SK-N-SH treated with all-trans-retinoic acid at 6 μM for 48 hours (cell line): ENCODE data around the gene MSI1.

Source experiments
- ATAC-seq: fragments of 200-7000 bp; cut with Tn5 transposase; 3 replicates; pipeline ENCODE4 v1.9.1; 2020; ENCODE audit warnings: mild to moderate bottlenecking, moderate library complexity
- ARNTL ChIP-seq: fragments of 450-650 bp; formaldehyde crosslinking; IDR thresholded peaks from 2 replicates; pipeline ENCODE4 v1.5.0; 2020; ENCODE audit warnings: low read depth, mild to moderate bottlenecking, moderate library complexity, borderline replicate concordance
- BACH2 ChIP-seq: fragments of 250-450 bp; sonication (Bioruptor Pico); IDR thresholded peaks from 2 replicates; pipeline ENCODE4 v1.9.0; 2021; ENCODE audit warnings: mild to moderate bottlenecking, borderline replicate concordance
- CSDC2 ChIP-seq: fragments of 250-450 bp; sonication (Bioruptor Pico); IDR thresholded peaks from 2 replicates; pipeline ENCODE4 v1.5.0; 2020; ENCODE audit warnings: mild to moderate bottlenecking, moderate library complexity
- CSRNP3 ChIP-seq: fragments of 250-450 bp; sonication (Bioruptor Pico); IDR thresholded peaks from 2 replicates; pipeline ENCODE4 v1.5.1; 2021; ENCODE audit warnings: mild to moderate bottlenecking, moderate library complexity
- ESRRG ChIP-seq: fragments of 250-450 bp; sonication (Bioruptor Pico); IDR thresholded peaks from 2 replicates; pipeline ENCODE4 v1.6.1; 2021; ENCODE audit warnings: mild to moderate bottlenecking
- GLIS3 ChIP-seq: fragments of 250-450 bp; sonication (Bioruptor Pico); IDR thresholded peaks from 2 replicates; pipeline ENCODE4 v1.5.0; 2020; ENCODE audit warnings: mild to moderate bottlenecking, moderate library complexity
- ISL1 ChIP-seq: fragments of 250-450 bp; sonication (Bioruptor Pico); IDR thresholded peaks from 2 replicates; pipeline ENCODE4 v2.1.2; 2022; ENCODE audit warnings: mild to moderate bottlenecking, moderate library complexity
- OSR1 ChIP-seq: fragments of 250-450 bp; sonication (Bioruptor Pico); IDR thresholded peaks from 2 replicates; pipeline ENCODE4 v1.8.0; 2022; ENCODE audit warnings: moderate library complexity, mild to moderate bottlenecking, inconsistent platforms
- PATZ1 ChIP-seq: fragments of 250-450 bp; sonication (Bioruptor Pico); IDR thresholded peaks from 2 replicates; pipeline ENCODE4 v1.8.0; 2020; ENCODE audit warnings: mild to moderate bottlenecking, moderate library complexity, borderline replicate concordance
- PPARA ChIP-seq: fragments of 250-450 bp; sonication (Bioruptor Pico); IDR thresholded peaks from 2 replicates; pipeline ENCODE4 v1.5.0; 2020; ENCODE audit warnings: mild to moderate bottlenecking, borderline replicate concordance
- RARB ChIP-seq: fragments of 250-450 bp; sonication (Bioruptor Pico); IDR thresholded peaks from 2 replicates; pipeline ENCODE4 v1.8.0; 2021; ENCODE audit warnings: mild to moderate bottlenecking, moderate library complexity
- SNAI2 ChIP-seq: fragments of 250-450 bp; sonication (Bioruptor Pico); IDR thresholded peaks from 2 replicates; pipeline ENCODE4 v1.5.0; 2020; ENCODE audit warnings: mild to moderate bottlenecking, moderate library complexity
- TCF4 ChIP-seq: fragments of 250-450 bp; sonication (Bioruptor Pico); IDR thresholded peaks from 2 replicates; pipeline ENCODE4 v1.8.0; 2021; ENCODE audit warnings: mild to moderate bottlenecking, moderate library complexity, borderline replicate concordance
- TOX ChIP-seq: fragments of 250-450 bp; sonication (Bioruptor Pico); IDR thresholded peaks from 2 replicates; pipeline ENCODE4 v1.8.0; 2021; ENCODE audit warnings: mild to moderate bottlenecking, moderate library complexity, borderline replicate concordance
- ZFP3 ChIP-seq: fragments of 250-450 bp; sonication (Bioruptor Pico); IDR thresholded peaks from 2 replicates; pipeline ENCODE4 v1.5.0; 2020; ENCODE audit warnings: mild to moderate bottlenecking, moderate library complexity
- ZFP30 ChIP-seq: fragments of 450-650 bp; formaldehyde crosslinking; IDR thresholded peaks from 2 replicates; pipeline ENCODE4 v1.5.0; 2022; ENCODE audit warnings: mild to moderate bottlenecking, moderate library complexity
- ZNF565 ChIP-seq: fragments of 450-650 bp; formaldehyde crosslinking; conservative IDR thresholded peaks from 2 replicates; pipeline ENCODE4 v1.5.0; 2020; ENCODE audit warnings: low read depth, mild to moderate bottlenecking, moderate library complexity
- ZNF70 ChIP-seq: fragments of 450-650 bp; formaldehyde crosslinking; IDR thresholded peaks from 2 replicates; pipeline ENCODE4 v1.5.0; 2020; ENCODE audit warnings: mild to moderate bottlenecking, moderate library complexity
- ZNF8 ChIP-seq: fragments of 450-650 bp; formaldehyde crosslinking; IDR thresholded peaks from 2 replicates; pipeline ENCODE4 v1.5.0; 2020; ENCODE audit warnings: mild to moderate bottlenecking, moderate library complexity
- TF ChIP-seq, protein P1 (sequence below): fragments of 250-450 bp; sonication (Bioruptor Pico); IDR thresholded peaks from 2 replicates; pipeline ENCODE4 v1.5.0; 2020; ENCODE audit warnings: mild to moderate bottlenecking, moderate library complexity
- TF ChIP-seq, protein P2 (sequence below): fragments of 250-450 bp; sonication (Bioruptor Pico); IDR thresholded peaks from 2 replicates; pipeline ENCODE4 v1.5.1; 2020; ENCODE audit warnings: low read depth, mild to moderate bottlenecking, moderate library complexity
- TF ChIP-seq, protein P3 (sequence below): fragments of 250-450 bp; sonication (Bioruptor Pico); IDR thresholded peaks from 2 replicates; pipeline ENCODE4 v1.8.0; 2021; ENCODE audit warnings: low read depth, mild to moderate bottlenecking, moderate library complexity, borderline replicate concordance

MSI1 gene

GRCh38 chr12:120317224-120318105 is 51.5 kb downstream of the MSI1 start:
- ATAC-seq = peak; percentile 99

DNA sequence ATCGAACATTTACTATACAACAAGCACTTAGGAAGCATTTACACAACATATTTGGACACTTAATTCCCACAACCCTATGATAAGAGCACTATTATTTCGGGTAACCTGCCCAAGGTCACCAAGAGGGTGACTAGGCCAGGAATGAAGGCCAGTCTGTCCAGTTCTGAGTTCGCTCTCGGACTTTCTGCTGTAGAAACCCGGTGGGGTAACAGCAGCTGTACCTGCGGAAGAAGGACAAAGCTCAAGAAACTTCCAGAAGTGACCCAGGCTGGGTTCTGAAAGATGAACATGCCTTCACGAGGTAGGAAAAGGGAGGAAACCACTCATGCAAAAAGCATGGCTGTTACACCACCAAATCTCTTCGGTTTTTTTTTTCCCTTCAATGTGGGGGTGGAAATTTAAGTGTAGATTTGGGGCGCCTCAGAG is 52.2 kb downstream of the MSI1 start:
- TF ChIP-seq RARB (no peak), ISL1 (no peak), SNAI2 (CRISPR knock-in tag) (no peak), TCF4 (CRISPR knock-in tag) (no peak), GLIS3 (CRISPR knock-in tag) (no peak), PATZ1 (CRISPR knock-in tag) (no peak), CSRNP3 (no peak), ZNF70 (CRISPR knock-in tag) (no peak), CSDC2 (CRISPR knock-in tag) (no peak), PPARA (CRISPR knock-in tag) (no peak), ESRRG (no peak), OSR1 (CRISPR knock-in tag) (no peak), ZFP30 (CRISPR knock-in tag) (no peak), ZNF565 (CRISPR knock-in tag) (no peak), TOX (CRISPR knock-in tag) (no peak), BACH2 (no peak), ARNTL (CRISPR knock-in tag) (no peak), ZFP3 (CRISPR knock-in tag) (no peak)
- TF ChIP-seq, protein P1, sequence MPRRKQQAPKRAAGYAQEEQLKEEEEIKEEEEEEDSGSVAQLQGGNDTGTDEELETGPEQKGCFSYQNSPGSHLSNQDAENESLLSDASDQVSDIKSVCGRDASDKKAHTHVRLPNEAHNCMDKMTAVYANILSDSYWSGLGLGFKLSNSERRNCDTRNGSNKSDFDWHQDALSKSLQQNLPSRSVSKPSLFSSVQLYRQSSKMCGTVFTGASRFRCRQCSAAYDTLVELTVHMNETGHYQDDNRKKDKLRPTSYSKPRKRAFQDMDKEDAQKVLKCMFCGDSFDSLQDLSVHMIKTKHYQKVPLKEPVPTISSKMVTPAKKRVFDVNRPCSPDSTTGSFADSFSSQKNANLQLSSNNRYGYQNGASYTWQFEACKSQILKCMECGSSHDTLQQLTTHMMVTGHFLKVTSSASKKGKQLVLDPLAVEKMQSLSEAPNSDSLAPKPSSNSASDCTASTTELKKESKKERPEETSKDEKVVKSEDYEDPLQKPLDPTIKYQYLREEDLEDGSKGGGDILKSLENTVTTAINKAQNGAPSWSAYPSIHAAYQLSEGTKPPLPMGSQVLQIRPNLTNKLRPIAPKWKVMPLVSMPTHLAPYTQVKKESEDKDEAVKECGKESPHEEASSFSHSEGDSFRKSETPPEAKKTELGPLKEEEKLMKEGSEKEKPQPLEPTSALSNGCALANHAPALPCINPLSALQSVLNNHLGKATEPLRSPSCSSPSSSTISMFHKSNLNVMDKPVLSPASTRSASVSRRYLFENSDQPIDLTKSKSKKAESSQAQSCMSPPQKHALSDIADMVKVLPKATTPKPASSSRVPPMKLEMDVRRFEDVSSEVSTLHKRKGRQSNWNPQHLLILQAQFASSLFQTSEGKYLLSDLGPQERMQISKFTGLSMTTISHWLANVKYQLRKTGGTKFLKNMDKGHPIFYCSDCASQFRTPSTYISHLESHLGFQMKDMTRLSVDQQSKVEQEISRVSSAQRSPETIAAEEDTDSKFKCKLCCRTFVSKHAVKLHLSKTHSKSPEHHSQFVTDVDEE (CRISPR knock-in tag) = no peak
- TF ChIP-seq, protein P2, sequence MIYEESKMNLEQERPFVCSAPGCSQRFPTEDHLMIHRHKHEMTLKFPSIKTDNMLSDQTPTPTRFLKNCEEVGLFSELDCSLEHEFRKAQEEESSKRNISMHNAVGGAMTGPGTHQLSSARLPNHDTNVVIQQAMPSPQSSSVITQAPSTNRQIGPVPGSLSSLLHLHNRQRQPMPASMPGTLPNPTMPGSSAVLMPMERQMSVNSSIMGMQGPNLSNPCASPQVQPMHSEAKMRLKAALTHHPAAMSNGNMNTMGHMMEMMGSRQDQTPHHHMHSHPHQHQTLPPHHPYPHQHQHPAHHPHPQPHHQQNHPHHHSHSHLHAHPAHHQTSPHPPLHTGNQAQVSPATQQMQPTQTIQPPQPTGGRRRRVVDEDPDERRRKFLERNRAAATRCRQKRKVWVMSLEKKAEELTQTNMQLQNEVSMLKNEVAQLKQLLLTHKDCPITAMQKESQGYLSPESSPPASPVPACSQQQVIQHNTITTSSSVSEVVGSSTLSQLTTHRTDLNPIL (CRISPR knock-in tag) = no peak
- peak; percentile 10 for ATAC-seq

More at GRCh38 chr12:120317224-120318105, 51.5 kb downstream of the MSI1 start:
- TF ChIP-seq ISL1 (0 out of 2 replicates have a peak, but pooled peaks have one; percentile 11), SNAI2 (CRISPR knock-in tag) (peak; percentile 73; the same call in 1 of the 2 replicates), CSDC2 (CRISPR knock-in tag) (no peak)
- TF ChIP-seq, all 23 proteins: peak for 2

- TF ChIP-seq RARB (no peak), ISL1 (no peak), PPARA (CRISPR knock-in tag) (no peak), ZNF8 (CRISPR knock-in tag) (no peak), BACH2 (no peak), ARNTL (CRISPR knock-in tag) (no peak), ZFP30 (CRISPR knock-in tag) (no peak), OSR1 (CRISPR knock-in tag) (no peak), ZNF565 (CRISPR knock-in tag) (no peak)
- TF ChIP-seq, protein P1 (CRISPR knock-in tag) = no peak
- TF ChIP-seq, protein P3, sequence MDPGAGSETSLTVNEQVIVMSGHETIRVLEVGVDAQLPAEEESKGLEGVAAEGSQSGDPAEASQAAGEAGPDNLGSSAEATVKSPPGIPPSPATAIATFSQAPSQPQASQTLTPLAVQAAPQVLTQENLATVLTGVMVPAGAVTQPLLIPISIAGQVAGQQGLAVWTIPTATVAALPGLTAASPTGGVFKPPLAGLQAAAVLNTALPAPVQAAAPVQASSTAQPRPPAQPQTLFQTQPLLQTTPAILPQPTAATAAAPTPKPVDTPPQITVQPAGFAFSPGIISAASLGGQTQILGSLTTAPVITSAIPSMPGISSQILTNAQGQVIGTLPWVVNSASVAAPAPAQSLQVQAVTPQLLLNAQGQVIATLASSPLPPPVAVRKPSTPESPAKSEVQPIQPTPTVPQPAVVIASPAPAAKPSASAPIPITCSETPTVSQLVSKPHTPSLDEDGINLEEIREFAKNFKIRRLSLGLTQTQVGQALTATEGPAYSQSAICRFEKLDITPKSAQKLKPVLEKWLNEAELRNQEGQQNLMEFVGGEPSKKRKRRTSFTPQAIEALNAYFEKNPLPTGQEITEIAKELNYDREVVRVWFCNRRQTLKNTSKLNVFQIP (CRISPR knock-in tag) = no peak
- TF ChIP-seq, all 23 proteins: peak for 0
- ATAC-seq = no peak
These were observed 54.7 kb downstream of the MSI1 start for GRCh38 chr12:120314220-120314619.
